SK-N-SH (cell line): ENCODE results near the gene ORC3. TPM values are rescaled to one million over a fixed set of nuclear protein-coding genes. Genes with fewer than 3 reads are reported as not detected.

ENCODE experiments used
- CTCF ChIA-PET: fragments of 300-600, 350-600 bp; formaldehyde crosslinking; extraction: SDS; loops from one replicate; lab custom pipeline; 2021; lab: Yijun Ruan, JAX
- POLR2A ChIA-PET: fragments of 350-600 bp; sonication (Branson Sonifier 250); formaldehyde crosslinking; extraction: SDS; loops from one replicate; lab custom pipeline; 2020; ENCODE audit warnings: antibody characterized with exemption, inconsistent platforms; lab: Yijun Ruan, JAX
- DNase-seq: peaks from one replicate; pipeline ENCODE4 v3.0.0; 2012
- H2AFZ ChIP-seq: fragments of 200-600 bp; sonication (generic); 2 replicates; pipeline ENCODE4 v1.8.1; 2016; ENCODE audit warnings: antibody characterized with exemption, mild to moderate bottlenecking, low read depth
- H3F3A ChIP-seq: fragments of 200-600 bp; sonication (generic); replicated peaks from 2 replicates; pipeline ENCODE3; 2016; ENCODE audit warnings: antibody characterized with exemption, mild to moderate bottlenecking; ENCODE audit not compliant: insufficient read depth
- H3K27ac ChIP-seq, 2 experiments: fragments of 200-500 bp in 1 of 2; fragments of 200-600 bp in 1 of 2; sonication (Bioruptor generic) in 1 of 2; sonication (generic), shearing (Covaris generic) in 1 of 2; 2 replicates each; pipeline versions ENCODE4 v1.5.1 to v1.6.1; 2014 to 2016; ENCODE audit warnings: low read depth in 2 of 2, inconsistent platforms in 1 of 2, low read length in 1 of 2, mild to moderate bottlenecking in 1 of 2, mixed read lengths in 1 of 2
- H3K27me3 ChIP-seq: fragments of 200-600 bp; sonication (generic), shearing (Covaris generic); 2 replicates; pipeline ENCODE4 v1.6.1; 2016; ENCODE audit warnings: mixed run types; ENCODE audit not compliant: insufficient read depth
- H3K36me3 ChIP-seq, 2 experiments: fragments of 200-500 bp in 1 of 2; fragments of 200-600 bp in 1 of 2; sonication (Bioruptor generic) in 1 of 2; sonication (generic) in 1 of 2; replicated peaks in 1 of 2; 2 replicates each; pipeline versions ENCODE3 to v1.5.1; 2014 to 2016; ENCODE audit warnings: low read length in 1 of 2, mild to moderate bottlenecking in 1 of 2; ENCODE audit not compliant: insufficient read depth in 2 of 2, control insufficient read depth in 1 of 2
- H3K4me1 ChIP-seq, 2 experiments: fragments of 200-500 bp in 1 of 2; fragments of 200-600 bp in 1 of 2; sonication (Bioruptor generic) in 1 of 2; sonication (generic), shearing (Covaris generic) in 1 of 2; 2 replicates each; pipeline versions ENCODE4 v1.5.1 to v1.6.1; 2014 to 2016; ENCODE audit warnings: low read depth in 1 of 2, low read length in 1 of 2, mixed run types in 1 of 2; ENCODE audit not compliant: insufficient read depth in 2 of 2, control insufficient read depth in 1 of 2
- H3K4me2 ChIP-seq: fragments of 200-600 bp; sonication (generic), shearing (Covaris generic); 2 replicates; pipeline ENCODE4 v1.6.1; 2017; ENCODE audit warnings: mixed run types
- H3K4me3 ChIP-seq, 2 experiments: fragments of 200-500 bp in 1 of 2; fragments of 200-600 bp in 1 of 2; sonication (Bioruptor generic) in 1 of 2; sonication (generic), shearing (Covaris generic) in 1 of 2; 2 replicates each; pipeline versions ENCODE4 v1.5.1 to v1.8.1; 2014 to 2016; ENCODE audit warnings: low read depth in 2 of 2, inconsistent platforms in 1 of 2, low read length in 1 of 2, mild to moderate bottlenecking in 1 of 2, mixed read lengths in 1 of 2, moderate library complexity in 1 of 2
- H3K79me2 ChIP-seq: fragments of 200-600 bp; sonication (generic); 2 replicates; pipeline ENCODE4 v1.8.1; 2017; ENCODE audit warnings: mild to moderate bottlenecking; ENCODE audit not compliant: insufficient read depth
- H3K9ac ChIP-seq: fragments of 200-600 bp; sonication (generic); 2 replicates; pipeline ENCODE4 v1.6.1; 2017; ENCODE audit warnings: mixed run types
- H3K9me2 ChIP-seq: fragments of 200-600 bp; sonication (generic); 2 replicates; pipeline ENCODE4 v1.6.1; 2017; ENCODE audit warnings: mixed run types
- H3K9me3 ChIP-seq: fragments of 200-600 bp; sonication (generic); 2 replicates; pipeline ENCODE4 v1.6.1; 2017; ENCODE audit warnings: mixed run types, mild to moderate bottlenecking, moderate library complexity
- H4K20me1 ChIP-seq: fragments of 200-600 bp; sonication (generic); 2 replicates; pipeline ENCODE4 v1.6.1; 2017; ENCODE audit warnings: mild to moderate bottlenecking, mixed run types; ENCODE audit not compliant: insufficient read depth
- ELF1 ChIP-seq: IDR thresholded peaks from 2 replicates; pipeline ENCODE4 v1.4.0; 2012
- EZH2phosphoT487 ChIP-seq: fragments of 200-600 bp; sonication (generic); IDR thresholded peaks from 2 replicates; pipeline ENCODE4 v1.6.1; 2017; ENCODE audit warnings: low read depth, mixed run types, mild to moderate bottlenecking, antibody characterized with exemption, moderate library complexity, borderline replicate concordance
- JUND ChIP-seq: IDR thresholded peaks from 2 replicates; pipeline ENCODE4 v1.4.0; 2012
- MXI1 ChIP-seq: IDR thresholded peaks from 2 replicates; pipeline ENCODE4 v1.6.1; 2012; ENCODE audit warnings: mild to moderate bottlenecking, low read depth, low read length, improper control_type of control experiment
- RAD21 ChIP-seq: IDR thresholded peaks from 2 replicates; pipeline ENCODE4 v1.6.1; 2012; ENCODE audit warnings: mild to moderate bottlenecking, low read length
- RFX5 ChIP-seq: IDR thresholded peaks from 2 replicates; pipeline ENCODE4 v1.6.1; 2012; ENCODE audit warnings: mild to moderate bottlenecking, improper control_type of control experiment, low read length
- RXRA ChIP-seq: IDR thresholded peaks from 2 replicates; pipeline ENCODE4 v1.4.0; 2012; ENCODE audit warnings: low read depth, mild to moderate bottlenecking, borderline replicate concordance
- TEAD4 ChIP-seq: IDR thresholded peaks from 2 replicates; pipeline ENCODE4 v1.4.0; 2012; ENCODE audit warnings: mild to moderate bottlenecking, borderline replicate concordance; ENCODE audit not compliant: insufficient read depth
- WGBS: methylation state at CpG from one replicate; pipeline ENCODE4 v1.1.6; 2017; ENCODE audit warnings: low lambda C conversion rate; 5-methylcytosine and 5-hydroxymethylcytosine counted together
- polyA plus RNA-seq, 3 experiments: library from polyadenylated mRNA; depleted of rRNA; stranded (reverse); fragments of >200 nt; gene quantifications; 2 replicates each; pipeline ENCODE4 v1.2.3, GENCODE V29; 2012
- TF ChIP-seq, protein P1 (sequence below): IDR thresholded peaks from 2 replicates; pipeline ENCODE4 v1.6.1; 2012; ENCODE audit warnings: mild to moderate bottlenecking, low read depth, low read length, moderate library complexity
- TF ChIP-seq, protein P2 (sequence below): IDR thresholded peaks from 2 replicates; pipeline ENCODE4; 2012
- TF ChIP-seq, protein P3 (sequence below): fragments of 150-350 bp; IDR thresholded peaks from 2 replicates; pipeline ENCODE4 v1.6.1; 2016; ENCODE audit warnings: mild to moderate bottlenecking, low read depth, low read length
- TF ChIP-seq, protein P4 (sequence below): IDR thresholded peaks from 2 replicates; pipeline ENCODE4 v1.4.0; 2012; ENCODE audit warnings: low read depth, borderline replicate concordance
- TF ChIP-seq, protein P5 (sequence below): fragments of 200-600 bp; sonication (generic); IDR thresholded peaks from 2 replicates; pipeline ENCODE4 v1.6.1; 2017; ENCODE audit warnings: antibody characterized with exemption, mild to moderate bottlenecking, moderate library complexity
- TF ChIP-seq, protein P6 (sequence below): IDR thresholded peaks from 2 replicates; pipeline ENCODE4 v1.4.0; 2012; ENCODE audit warnings: low read depth, borderline replicate concordance
- TF ChIP-seq, protein P7 (sequence below): IDR thresholded peaks from 2 replicates; pipeline ENCODE4 v1.4.0; 2012; ENCODE audit warnings: low read depth

The ORC3 gene
- polyA plus RNA-seq, 1 of the 3 experiments (the other 2 are of a cell fraction): 13.3 TPM

DNA sequence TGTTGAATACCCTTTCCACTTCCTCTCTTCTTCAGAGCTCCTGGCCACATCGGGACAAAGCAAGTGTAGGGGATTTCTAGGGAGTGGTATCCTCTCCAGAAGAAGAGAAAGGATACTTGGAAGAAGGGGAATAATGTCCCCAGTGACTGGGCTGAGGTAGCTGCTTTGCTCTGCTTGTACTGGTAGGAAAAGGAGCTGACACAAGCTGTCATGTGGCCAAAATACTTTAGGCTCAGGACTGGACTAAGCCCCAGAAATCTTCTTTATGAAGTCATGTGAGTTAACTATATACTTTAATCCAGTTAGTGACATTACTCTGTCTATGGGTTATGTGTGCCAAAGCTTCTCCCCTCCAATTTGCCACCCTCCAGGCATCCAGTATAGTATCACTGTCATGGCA is 71.6 kb downstream of the ORC3 start (continued):
- TF ChIP-seq, protein P1, sequence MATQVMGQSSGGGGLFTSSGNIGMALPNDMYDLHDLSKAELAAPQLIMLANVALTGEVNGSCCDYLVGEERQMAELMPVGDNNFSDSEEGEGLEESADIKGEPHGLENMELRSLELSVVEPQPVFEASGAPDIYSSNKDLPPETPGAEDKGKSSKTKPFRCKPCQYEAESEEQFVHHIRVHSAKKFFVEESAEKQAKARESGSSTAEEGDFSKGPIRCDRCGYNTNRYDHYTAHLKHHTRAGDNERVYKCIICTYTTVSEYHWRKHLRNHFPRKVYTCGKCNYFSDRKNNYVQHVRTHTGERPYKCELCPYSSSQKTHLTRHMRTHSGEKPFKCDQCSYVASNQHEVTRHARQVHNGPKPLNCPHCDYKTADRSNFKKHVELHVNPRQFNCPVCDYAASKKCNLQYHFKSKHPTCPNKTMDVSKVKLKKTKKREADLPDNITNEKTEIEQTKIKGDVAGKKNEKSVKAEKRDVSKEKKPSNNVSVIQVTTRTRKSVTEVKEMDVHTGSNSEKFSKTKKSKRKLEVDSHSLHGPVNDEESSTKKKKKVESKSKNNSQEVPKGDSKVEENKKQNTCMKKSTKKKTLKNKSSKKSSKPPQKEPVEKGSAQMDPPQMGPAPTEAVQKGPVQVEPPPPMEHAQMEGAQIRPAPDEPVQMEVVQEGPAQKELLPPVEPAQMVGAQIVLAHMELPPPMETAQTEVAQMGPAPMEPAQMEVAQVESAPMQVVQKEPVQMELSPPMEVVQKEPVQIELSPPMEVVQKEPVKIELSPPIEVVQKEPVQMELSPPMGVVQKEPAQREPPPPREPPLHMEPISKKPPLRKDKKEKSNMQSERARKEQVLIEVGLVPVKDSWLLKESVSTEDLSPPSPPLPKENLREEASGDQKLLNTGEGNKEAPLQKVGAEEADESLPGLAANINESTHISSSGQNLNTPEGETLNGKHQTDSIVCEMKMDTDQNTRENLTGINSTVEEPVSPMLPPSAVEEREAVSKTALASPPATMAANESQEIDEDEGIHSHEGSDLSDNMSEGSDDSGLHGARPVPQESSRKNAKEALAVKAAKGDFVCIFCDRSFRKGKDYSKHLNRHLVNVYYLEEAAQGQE: no peak

DNA sequence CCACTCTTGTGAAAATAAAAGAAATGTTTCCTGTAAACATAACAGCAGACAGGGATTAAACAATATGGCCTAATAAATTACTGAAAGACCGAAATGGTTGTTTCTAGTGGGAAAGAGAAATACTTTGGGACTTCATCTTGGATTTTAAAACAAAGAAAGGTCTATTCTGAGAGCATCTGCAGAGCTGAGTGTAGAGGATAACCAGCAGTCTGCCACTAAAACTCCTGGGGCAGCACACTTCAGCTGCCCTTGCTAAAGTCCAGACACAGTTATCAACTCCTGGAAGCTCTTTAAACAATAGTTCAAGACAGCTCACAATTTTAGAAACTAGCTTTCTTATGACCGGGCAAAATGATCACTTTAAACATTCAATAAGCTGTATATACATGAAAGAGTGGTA is 73.5 kb downstream of the ORC3 start:
- H3K36me3 ChIP-seq: peaks cover 37 to 48% of the 10 kb centered on the region in 2 experiments
- no peak overlapping the region for H3K4me3 ChIP-seq
- no peak overlapping the region for H3K4me2 ChIP-seq
- DNase-seq: no peak
- no peaks in the 10 kb centered on the region for H3K79me2 ChIP-seq
- TF ChIP-seq EZH2phosphoT487: no peak
- TF ChIP-seq RFX5: no peak
- no peak for TF ChIP-seq JUND
- no peak for TF ChIP-seq RAD21
- TF ChIP-seq, protein P1: no peak
- TF ChIP-seq, protein P2, sequence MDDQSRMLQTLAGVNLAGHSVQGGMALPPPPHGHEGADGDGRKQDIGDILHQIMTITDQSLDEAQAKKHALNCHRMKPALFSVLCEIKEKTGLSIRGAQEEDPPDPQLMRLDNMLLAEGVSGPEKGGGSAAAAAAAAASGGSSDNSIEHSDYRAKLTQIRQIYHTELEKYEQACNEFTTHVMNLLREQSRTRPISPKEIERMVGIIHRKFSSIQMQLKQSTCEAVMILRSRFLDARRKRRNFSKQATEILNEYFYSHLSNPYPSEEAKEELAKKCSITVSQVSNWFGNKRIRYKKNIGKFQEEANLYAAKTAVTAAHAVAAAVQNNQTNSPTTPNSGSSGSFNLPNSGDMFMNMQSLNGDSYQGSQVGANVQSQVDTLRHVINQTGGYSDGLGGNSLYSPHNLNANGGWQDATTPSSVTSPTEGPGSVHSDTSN: no peak
- TF ChIP-seq, protein P3, sequence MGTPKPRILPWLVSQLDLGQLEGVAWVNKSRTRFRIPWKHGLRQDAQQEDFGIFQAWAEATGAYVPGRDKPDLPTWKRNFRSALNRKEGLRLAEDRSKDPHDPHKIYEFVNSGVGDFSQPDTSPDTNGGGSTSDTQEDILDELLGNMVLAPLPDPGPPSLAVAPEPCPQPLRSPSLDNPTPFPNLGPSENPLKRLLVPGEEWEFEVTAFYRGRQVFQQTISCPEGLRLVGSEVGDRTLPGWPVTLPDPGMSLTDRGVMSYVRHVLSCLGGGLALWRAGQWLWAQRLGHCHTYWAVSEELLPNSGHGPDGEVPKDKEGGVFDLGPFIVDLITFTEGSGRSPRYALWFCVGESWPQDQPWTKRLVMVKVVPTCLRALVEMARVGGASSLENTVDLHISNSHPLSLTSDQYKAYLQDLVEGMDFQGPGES: no peak
- TF ChIP-seq, protein P4, sequence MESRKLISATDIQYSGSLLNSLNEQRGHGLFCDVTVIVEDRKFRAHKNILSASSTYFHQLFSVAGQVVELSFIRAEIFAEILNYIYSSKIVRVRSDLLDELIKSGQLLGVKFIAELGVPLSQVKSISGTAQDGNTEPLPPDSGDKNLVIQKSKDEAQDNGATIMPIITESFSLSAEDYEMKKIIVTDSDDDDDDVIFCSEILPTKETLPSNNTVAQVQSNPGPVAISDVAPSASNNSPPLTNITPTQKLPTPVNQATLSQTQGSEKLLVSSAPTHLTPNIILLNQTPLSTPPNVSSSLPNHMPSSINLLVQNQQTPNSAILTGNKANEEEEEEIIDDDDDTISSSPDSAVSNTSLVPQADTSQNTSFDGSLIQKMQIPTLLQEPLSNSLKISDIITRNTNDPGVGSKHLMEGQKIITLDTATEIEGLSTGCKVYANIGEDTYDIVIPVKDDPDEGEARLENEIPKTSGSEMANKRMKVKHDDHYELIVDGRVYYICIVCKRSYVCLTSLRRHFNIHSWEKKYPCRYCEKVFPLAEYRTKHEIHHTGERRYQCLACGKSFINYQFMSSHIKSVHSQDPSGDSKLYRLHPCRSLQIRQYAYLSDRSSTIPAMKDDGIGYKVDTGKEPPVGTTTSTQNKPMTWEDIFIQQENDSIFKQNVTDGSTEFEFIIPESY: no peak
- TF ChIP-seq, protein P5, sequence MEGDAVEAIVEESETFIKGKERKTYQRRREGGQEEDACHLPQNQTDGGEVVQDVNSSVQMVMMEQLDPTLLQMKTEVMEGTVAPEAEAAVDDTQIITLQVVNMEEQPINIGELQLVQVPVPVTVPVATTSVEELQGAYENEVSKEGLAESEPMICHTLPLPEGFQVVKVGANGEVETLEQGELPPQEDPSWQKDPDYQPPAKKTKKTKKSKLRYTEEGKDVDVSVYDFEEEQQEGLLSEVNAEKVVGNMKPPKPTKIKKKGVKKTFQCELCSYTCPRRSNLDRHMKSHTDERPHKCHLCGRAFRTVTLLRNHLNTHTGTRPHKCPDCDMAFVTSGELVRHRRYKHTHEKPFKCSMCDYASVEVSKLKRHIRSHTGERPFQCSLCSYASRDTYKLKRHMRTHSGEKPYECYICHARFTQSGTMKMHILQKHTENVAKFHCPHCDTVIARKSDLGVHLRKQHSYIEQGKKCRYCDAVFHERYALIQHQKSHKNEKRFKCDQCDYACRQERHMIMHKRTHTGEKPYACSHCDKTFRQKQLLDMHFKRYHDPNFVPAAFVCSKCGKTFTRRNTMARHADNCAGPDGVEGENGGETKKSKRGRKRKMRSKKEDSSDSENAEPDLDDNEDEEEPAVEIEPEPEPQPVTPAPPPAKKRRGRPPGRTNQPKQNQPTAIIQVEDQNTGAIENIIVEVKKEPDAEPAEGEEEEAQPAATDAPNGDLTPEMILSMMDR: no peak
- TF ChIP-seq MXI1: no peak
- TF ChIP-seq, protein P6, sequence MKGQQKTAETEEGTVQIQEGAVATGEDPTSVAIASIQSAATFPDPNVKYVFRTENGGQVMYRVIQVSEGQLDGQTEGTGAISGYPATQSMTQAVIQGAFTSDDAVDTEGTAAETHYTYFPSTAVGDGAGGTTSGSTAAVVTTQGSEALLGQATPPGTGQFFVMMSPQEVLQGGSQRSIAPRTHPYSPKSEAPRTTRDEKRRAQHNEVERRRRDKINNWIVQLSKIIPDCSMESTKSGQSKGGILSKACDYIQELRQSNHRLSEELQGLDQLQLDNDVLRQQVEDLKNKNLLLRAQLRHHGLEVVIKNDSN: no peak
- no peak for TF ChIP-seq TEAD4
- TF ChIP-seq, protein P7, sequence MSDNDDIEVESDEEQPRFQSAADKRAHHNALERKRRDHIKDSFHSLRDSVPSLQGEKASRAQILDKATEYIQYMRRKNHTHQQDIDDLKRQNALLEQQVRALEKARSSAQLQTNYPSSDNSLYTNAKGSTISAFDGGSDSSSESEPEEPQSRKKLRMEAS: no peak
- TF ChIP-seq RXRA: no peak
- TF ChIP-seq ELF1: no peak
- ChIA-PET CTCF (interaction anchor here (0.6 to 1.4 kb wide), 3 partner anchors 10 to 133 kb away, joined by 3 read pairs; no protein-coding TSS in a partner anchor), POLR2A (no interaction called here)
- no peaks in the 10 kb centered on the region for H4K20me1 ChIP-seq
- no peak overlapping the region for H3K27ac ChIP-seq
- H3K9ac ChIP-seq: no peak overlapping the region
- H3K27me3 ChIP-seq: no peaks in the 10 kb centered on the region
- WGBS: 95% methylated on average over 2 of the region's 2 CpGs
- H3K4me1 ChIP-seq: 0 out of 4 replicates have a peak, but pooled peaks cover 0 to 5% of the 10 kb centered on the region in 2 experiments
- peaks cover 3% of the 10 kb centered on the region for H3F3A ChIP-seq
- H2AFZ ChIP-seq: no peak overlapping the region
- H3K9me3 ChIP-seq: no peaks in the 10 kb centered on the region
- H3K9me2 ChIP-seq: no peaks in the 10 kb centered on the region
